Neural crest cell (in vitro differentiated cells): Measurements from ENCODE around the gene NUDCD2. TPM values are rescaled to one million over a fixed set of nuclear protein-coding genes. Genes with fewer than 3 reads are reported as not detected.

Source experiments
- DNase-seq: peaks from one replicate; pipeline ENCODE4 v3.0.0; 2021; ENCODE audit warnings: low read depth, mixed read lengths, low spot score
- H3K27ac Mint-ChIP-seq: one replicate; pipeline ENCODE4 v1.8.0; 2021; ENCODE audit warnings: mild to moderate bottlenecking, mixed read lengths; ENCODE audit not compliant: unreplicated experiment
- H3K27me3 Mint-ChIP-seq: 2 replicates; pipeline ENCODE4 v1.8.0; 2021; ENCODE audit warnings: low read depth, mild to moderate bottlenecking, mixed read lengths
- H3K36me3 Mint-ChIP-seq: 2 replicates; pipeline ENCODE4 v1.8.0; 2021; ENCODE audit warnings: low read depth, mild to moderate bottlenecking, mixed read lengths
- H3K4me1 Mint-ChIP-seq: 2 replicates; pipeline ENCODE4 v1.8.0; 2021; ENCODE audit warnings: mixed read lengths
- H3K4me3 Mint-ChIP-seq: one replicate; pipeline ENCODE4 v1.8.0; 2021; ENCODE audit warnings: mild to moderate bottlenecking, mixed read lengths
- H3K9me3 Mint-ChIP-seq: 2 replicates; pipeline ENCODE4 v1.8.0; 2021; ENCODE audit warnings: mixed read lengths
- CTCF ChIP-seq: fragments of 200-600 bp; sonication (generic); conservative IDR thresholded peaks from 2 replicates; pipeline ENCODE4 v1.5.0; 2021; ENCODE audit warnings: antibody characterized with exemption, mild to moderate bottlenecking
- total RNA-seq: library from RNA; stranded (reverse); gene quantifications from 2 replicates; pipeline ENCODE4 v1.2.1, GENCODE V29; 2021

NUDCD2 gene
- total RNA-seq, 1 donor from 2014 or later = 40.7 TPM

GRCh38 chr5:163478126-163478981 is 18.5 kb upstream of the NUDCD2 start:
- no peak for TF ChIP-seq CTCF
- H3K4me3 Mint-ChIP-seq = no peak overlapping the region
- no peaks in the 10 kb centered on the region for H3K4me1 Mint-ChIP-seq
- no peaks in the 10 kb centered on the region for H3K9me3 Mint-ChIP-seq
- H3K27ac Mint-ChIP-seq = no peak overlapping the region
- H3K27me3 Mint-ChIP-seq = no peaks in the 10 kb centered on the region
- no peak for DNase-seq
- peaks cover 17% of the 10 kb centered on the region for H3K36me3 Mint-ChIP-seq

GRCh38 chr5:163475411-163475810 is 15.5 kb upstream of the NUDCD2 start:
- DNase-seq = no peak
- peaks cover 14% of the 10 kb centered on the region for H3K36me3 Mint-ChIP-seq
- no peak overlapping the region for H3K27ac Mint-ChIP-seq
- no peaks in the 10 kb centered on the region for H3K27me3 Mint-ChIP-seq
- no peak for TF ChIP-seq CTCF
- H3K4me3 Mint-ChIP-seq = no peak overlapping the region
- H3K9me3 Mint-ChIP-seq = no peaks in the 10 kb centered on the region
- no peaks in the 10 kb centered on the region for H3K4me1 Mint-ChIP-seq

GRCh38 chr5:163473635-163474243 is 13.8 kb upstream of the NUDCD2 start:
- TF ChIP-seq CTCF = peak; percentile 62
- DNase-seq = no peak
- no peaks in the 10 kb centered on the region for H3K4me1 Mint-ChIP-seq
- H3K27me3 Mint-ChIP-seq = no peaks in the 10 kb centered on the region
- peaks cover 16% of the 10 kb centered on the region for H3K36me3 Mint-ChIP-seq
- H3K4me3 Mint-ChIP-seq = no peak overlapping the region
- no peaks in the 10 kb centered on the region for H3K9me3 Mint-ChIP-seq
- H3K27ac Mint-ChIP-seq = no peak overlapping the region

GRCh38 chr5:163467682-163468081 is 7.8 kb upstream of the NUDCD2 start:
- no peak for DNase-seq
- Mint-ChIP-seq H3K4me3 (no peak overlapping the region), H3K4me1 (peaks cover 9% of the 10 kb centered on the region), H3K36me3 (peaks cover 10% of the 10 kb centered on the region), H3K9me3 (no peaks in the 10 kb centered on the region), H3K27ac (no peak overlapping the region), H3K27me3 (no peaks in the 10 kb centered on the region)
- TF ChIP-seq CTCF = no peak

- peaks cover 28% of the 10 kb centered on the region for H3K4me1 Mint-ChIP-seq
- peak overlapping the region; percentile 21 for H3K4me3 Mint-ChIP-seq
- peaks cover 5% of the 10 kb centered on the region for H3K36me3 Mint-ChIP-seq
- H3K27ac Mint-ChIP-seq = no peak overlapping the region
- H3K9me3 Mint-ChIP-seq = no peaks in the 10 kb centered on the region
- TF ChIP-seq CTCF = no peak
- DNase-seq = no peak
- peaks cover 4% of the 10 kb centered on the region for H3K27me3 Mint-ChIP-seq
Observed at GRCh38 chr5:163463063-163463435, 3.1 kb upstream of the NUDCD2 start.
